T47D (cell line): ENCODE measurements around the gene SMG9.

Experiments
- DNase-seq, 2 experiments: peaks; one replicate each; pipeline versions ENCODE4 v3.0.0 to v3.0.0-alpha.2; 2011 to 2012; ENCODE audit warnings: low read depth in 1 of 2, low spot score in 1 of 2
- JUND ChIP-seq: IDR thresholded peaks from 2 replicates; pipeline ENCODE4 v1.6.1; 2012; ENCODE audit warnings: low read depth
- in situ Hi-C: cut with HindIII; loops from 2 replicates; pipeline ENCODE4 v1.10.0; 2016; ENCODE audit warnings: low sequenced_read_pairs, low pct_unique_long_range_greater_than_20kb

Gene SMG9

DNA sequence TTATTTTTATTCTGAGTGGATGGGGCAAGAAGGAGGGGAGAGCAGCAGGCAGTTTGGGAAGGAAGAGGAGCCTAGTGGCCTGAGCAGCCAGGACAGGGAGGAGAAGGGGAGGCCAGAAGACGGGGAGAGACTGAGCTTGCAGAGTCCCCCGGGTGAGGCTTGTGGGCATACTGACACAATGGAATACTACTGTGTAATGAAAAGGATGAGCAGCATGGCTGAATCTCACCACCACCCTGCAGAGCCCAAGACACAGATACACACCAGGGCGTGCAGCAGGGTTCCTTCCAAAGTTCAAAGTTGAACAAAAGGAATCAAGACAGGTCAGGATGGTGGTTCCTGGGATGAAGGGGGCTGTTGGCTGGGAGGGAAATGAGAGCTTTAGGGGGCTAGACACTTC is 8.1 kb upstream of the SMG9 start:
- no peak for TF ChIP-seq JUND
- in situ Hi-C loops: no loop called here
- DNase-seq: no peak

DNA sequence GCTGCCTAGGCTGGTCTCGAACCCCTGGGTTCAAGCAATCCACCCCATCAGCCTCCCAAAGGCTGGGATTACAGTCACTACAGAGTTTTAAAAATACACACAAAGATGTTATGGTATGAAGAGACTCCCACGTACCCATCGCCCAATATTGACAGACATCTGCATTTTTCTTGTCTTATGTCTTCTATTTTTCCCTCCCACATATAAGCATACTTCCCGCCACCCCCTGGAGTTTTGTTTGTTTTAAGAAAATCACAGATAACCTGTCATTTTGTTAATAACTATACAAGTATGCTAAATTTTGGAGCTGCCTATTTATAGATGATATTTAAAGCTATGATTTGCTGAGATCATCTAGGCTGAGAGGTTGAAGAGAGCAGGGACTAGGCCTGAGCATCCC is 6.2 kb upstream of the SMG9 start:
- no peak for TF ChIP-seq JUND
- in situ Hi-C loops: no loop called here
- DNase-seq: no peak

DNA sequence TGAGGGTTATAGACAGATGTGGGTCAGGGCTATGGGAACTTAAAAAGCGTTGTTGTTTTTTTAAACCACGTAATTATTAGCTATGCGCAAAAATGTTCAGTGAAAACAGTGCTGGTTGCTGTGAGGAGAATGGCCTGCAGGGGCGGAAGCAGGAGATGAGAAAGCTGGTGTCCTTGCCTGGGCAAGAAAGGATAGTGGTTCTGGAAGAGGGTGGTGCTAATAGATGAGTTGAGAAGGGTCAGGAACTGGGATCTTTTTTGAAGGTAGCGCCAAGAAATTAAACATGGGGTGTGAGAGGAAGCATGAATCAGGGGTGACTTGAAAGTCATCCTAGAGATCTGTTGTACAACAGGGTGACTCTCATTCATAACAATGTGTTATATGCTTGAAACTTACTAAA is 4.8 kb upstream of the SMG9 start:
- in situ Hi-C loops: no loop called here
- no peak for TF ChIP-seq JUND
- peak in 1 of 2 experiments; percentile 31 for DNase-seq

DNA sequence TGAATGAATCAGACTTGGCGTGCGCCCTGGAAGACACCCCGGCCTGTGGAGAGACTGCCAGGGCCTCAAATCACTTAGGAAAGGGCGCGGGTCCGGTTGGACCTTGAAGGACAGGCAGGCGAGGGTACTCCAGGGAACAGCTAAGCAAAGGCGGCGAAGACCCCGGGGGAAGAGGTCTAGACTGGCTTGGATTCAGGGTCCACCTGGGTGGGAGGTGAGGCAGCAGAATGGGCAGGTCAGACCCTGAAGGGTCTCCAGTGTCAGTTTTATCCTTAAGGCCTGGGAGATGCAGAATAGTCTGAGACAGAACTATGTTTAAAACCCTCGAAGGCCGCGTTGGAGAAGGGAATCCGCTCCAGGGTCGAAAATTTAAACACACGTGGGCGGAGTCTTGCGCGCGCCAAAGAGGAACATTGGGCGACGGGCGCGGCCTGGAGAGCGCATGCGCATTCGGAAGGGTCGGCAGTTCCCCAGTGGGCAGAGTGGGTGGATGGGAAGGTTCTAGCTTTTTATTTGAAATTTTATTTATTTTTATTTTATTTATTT is 567 bp upstream of the SMG9 start:
- peak; percentile 60 to 84 for DNase-seq
- in situ Hi-C loops: no loop called here
- TF ChIP-seq JUND: no peak

DNA sequence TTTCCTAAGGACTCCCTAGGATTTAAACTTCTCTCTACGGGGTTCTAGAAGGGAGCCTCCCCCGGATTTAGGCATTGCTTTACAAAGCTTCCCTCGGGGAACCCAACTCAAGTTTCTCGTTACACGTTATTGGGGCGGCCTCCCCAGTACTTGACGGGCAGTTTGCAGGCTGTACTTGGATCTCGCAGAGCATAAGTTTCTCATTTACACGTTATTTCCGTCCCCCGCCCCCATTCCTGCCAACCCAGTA is 584 bp downstream of the SMG9 start:
- no peak for TF ChIP-seq JUND
- DNase-seq: no peak
- in situ Hi-C loops: no loop called here

DNA sequence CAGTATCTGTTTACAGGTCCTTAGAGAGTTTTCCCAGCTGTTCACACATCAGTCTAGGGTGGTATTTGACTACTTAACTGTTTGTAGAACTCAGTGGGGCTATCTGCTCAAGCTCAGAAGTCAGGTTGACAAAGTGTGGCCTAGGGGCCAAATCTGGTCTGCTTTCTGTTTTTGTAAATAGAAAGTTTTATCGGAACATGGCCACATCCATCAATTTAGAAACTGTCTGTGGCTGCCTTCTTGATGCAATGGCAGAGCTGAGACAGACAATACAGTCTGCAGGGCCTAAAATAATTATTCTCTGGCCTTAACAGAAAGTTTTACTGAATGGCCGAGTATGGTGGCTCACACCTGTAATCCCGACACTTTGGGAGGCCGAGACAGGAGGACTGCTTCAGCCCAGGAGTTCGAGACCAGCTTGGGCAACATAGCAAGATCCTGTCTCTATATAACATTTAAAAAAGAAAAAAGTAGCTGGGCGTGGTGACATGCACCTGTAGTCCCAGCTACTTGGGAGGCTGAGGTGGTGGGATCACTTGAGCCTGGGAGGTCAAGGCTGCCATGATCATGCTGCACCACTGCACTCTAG is 2.4 kb downstream of the SMG9 start:
- no peak for TF ChIP-seq JUND
- in situ Hi-C loops: no loop called here
- DNase-seq: no peak

DNA sequence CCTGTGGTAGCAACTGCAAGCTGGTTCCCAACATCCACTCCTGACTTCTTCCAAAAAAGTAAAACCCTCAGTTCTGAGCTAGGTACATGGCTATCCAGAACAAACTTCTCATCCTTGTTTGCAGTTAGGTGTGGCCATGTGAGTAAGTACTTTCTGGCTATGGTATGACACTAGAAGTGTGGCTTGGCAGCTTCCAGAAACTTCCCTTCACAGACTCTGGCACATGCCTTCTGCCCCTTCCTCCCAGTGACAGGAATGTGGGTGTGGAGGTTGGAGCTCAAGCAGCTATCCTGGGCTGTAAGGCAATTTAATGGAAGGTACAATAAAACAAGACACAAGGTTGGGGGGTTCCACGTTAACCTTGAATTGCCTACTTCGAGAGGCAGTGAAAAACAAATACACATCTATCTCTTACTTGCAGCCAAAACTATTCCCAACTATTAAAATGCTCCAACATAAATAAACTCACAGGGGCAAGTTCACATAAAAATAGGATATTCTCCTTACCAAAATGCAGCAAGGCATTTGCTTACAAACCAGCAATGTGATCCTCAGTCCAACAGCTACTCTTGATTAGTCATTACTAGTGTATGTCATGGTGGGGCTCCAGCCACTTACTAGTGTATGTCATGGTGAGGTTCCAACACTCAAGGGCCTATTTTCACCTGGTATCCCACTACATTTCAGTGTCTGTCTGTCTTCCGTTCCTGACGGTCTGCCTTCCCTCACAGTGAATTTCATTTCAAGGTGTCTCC is 3.1 kb downstream of the SMG9 start:
- TF ChIP-seq JUND: no peak
- in situ Hi-C loops: no loop called here
- no peak for DNase-seq

DNA sequence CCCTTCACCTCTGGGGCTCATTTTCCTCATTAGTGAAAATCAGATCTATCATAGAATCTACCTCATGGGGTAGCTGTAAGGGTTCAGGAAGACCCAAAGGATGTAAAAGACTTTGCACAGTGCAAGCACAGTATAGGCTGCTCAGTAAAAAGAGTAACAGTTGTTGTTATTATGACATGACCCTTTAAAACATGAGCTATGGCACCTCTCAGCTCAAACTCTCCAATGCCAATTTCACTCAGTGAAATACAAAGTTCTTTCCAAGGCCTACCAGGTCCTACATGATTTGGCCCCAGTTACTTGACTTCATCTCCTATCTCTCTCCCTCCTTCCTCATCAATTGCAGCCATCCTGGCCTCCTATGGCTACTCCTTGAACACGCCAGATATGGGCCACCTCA is 4.9 kb downstream of the SMG9 start:
- TF ChIP-seq JUND: no peak
- no peak for DNase-seq
- in situ Hi-C loops: no loop called here

DNA sequence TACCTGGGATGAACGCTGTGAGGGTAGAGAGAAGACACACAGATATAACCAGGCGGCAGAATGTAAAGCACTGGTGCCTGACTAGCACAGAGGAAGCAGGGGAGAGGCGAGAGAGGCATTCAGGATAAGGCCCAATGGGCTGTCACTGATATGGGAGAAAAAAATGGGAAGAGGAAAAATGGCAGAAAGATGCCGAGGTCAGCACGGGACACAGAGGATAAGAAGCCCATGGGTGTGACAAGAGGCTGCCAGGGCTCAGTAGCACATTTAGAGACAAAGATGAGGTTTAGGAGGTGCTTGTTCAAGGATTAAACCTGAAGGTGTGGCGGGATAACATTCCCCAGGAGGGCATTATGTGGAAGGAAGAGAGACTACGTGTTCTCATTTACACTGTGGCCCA is 5.6 kb downstream of the SMG9 start:
- DNase-seq: no peak
- in situ Hi-C loops: no loop called here
- no peak for TF ChIP-seq JUND

DNA sequence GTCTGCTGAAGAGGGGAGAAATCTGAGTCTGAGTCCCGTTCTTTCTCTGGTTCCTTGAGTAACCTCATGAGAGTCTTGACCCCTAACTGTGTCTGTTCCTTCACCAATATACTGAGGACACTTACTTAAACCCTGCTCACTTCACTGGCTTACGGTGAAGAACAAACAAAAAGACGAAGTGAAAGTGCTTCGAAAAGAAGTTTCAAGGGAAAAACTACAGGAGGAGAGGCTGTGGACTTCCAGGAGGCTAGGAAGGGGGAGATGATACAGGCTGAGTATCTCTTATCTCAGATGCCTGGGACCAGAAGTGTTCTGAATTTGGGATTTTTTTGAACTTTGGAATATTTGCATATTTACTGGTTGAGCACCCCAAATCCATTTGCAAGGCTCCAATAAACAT is 6.1 kb downstream of the SMG9 start:
- DNase-seq: no peak
- no peak for TF ChIP-seq JUND
- in situ Hi-C loops: no loop called here

DNA sequence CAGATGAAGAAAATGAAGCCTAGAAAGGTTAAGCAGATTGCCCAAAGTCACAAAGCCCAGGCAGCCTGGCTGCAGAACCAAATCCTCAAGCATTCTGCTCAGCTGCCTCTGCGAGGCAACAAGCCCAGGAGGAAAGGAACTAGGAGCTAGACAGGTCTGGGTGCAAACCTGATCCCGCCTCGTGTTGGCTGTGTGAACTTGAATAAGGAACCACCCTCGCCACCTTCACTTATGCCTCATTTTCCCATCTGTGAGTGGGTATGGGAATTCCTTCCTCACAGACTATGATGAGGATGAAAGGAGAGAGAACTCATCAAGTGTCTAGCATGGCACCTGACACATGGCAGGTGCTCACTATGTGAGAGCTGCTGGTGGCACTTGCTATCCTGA is 6.6 kb downstream of the SMG9 start:
- in situ Hi-C loops: no loop called here
- DNase-seq: no peak
- no peak for TF ChIP-seq JUND

DNA sequence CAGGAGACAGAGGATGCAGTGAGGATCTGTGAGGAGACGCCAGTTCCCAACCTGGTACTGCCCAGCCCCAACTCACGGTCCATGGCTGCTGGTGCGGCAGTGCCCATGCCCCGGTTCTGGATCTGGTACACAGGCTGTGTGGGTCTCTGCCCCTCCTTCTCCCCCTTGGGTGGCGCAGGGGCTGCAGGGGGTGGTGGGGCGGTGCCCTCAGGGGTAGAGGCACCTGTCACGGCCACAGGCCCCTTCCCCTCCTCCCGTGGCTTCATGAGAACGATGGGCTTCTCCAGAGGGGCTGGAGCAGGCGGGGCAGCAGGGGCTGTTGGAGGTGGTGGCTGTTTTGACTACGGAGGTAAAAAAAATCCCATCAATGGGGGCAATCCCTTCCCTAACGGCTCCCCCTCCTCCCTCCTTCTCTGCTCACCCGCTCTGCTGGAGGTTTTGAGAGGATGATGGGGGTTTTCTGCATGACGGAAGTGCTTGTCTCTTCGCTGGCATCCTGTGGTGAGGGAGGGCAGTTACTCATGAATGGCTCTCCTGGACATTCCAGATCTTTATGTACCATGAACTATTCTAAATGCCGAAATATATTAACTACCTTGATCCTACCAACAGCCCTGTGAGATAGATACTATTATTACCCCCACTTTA is 7.1 kb downstream of the SMG9 start:
- no peak for DNase-seq
- no peak for TF ChIP-seq JUND
- in situ Hi-C loops: no loop called here

DNA sequence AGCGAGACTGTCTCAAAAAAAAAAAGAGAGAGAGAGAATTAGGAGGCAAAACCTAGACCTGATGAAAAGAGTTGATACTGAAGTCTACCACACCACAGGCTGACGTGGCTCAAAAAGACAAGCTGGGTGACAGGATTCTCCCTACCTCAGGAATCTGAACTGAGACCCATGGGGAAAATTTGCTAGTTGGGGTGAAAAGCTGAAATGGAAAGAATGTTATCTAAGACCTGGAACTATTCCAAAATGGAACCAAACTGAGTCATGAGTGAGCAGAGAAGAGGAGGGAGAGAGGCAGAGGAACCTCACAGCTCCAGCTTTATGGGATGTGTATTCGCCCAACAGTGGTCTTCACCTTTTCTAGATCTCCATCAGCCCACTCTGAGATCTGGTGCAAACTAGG is 11.7 kb downstream of the SMG9 start:
- no peak for TF ChIP-seq JUND
- in situ Hi-C loops: no loop called here
- no peak for DNase-seq
